ENCODE data around the gene ZNF296.

The ZNF296 gene

GRCh38 chr19:45035755-45036154 is 40.5 kb downstream of the ZNF296 start:
- Histone ChIP-seq H3K4me1 (ENCODE audit: control insufficient read depth, insufficient read depth, low read length) (peaks cover 6% of the 10 kb centered on the region), H3K27me3 (ENCODE audit: control insufficient read depth, insufficient read depth, low read length) (no peaks in the 10 kb centered on the region), H3K36me3 (ENCODE audit: control insufficient read depth, insufficient read depth, low read length) (peaks cover 25% of the 10 kb centered on the region), H3K9ac (ENCODE audit: low read depth, low read length) (no peak overlapping the region), H3K27ac (ENCODE audit: low read depth, low read length) (no peak overlapping the region), H3K4me3 (ENCODE audit: low read depth, low read length) (no peak overlapping the region), H3K9me3 (ENCODE audit: control insufficient read depth, insufficient read depth, low read length) (no peaks in the 10 kb centered on the region)

- Histone ChIP-seq H3K4me3 (ENCODE audit: low read depth, low read length) (no peak overlapping the region), H3K27me3 (ENCODE audit: control insufficient read depth, insufficient read depth, low read length) (no peaks in the 10 kb centered on the region), H3K36me3 (ENCODE audit: control insufficient read depth, insufficient read depth, low read length) (peaks cover 31% of the 10 kb centered on the region), H3K9me3 (ENCODE audit: control insufficient read depth, insufficient read depth, low read length) (no peaks in the 10 kb centered on the region), H3K4me1 (ENCODE audit: control insufficient read depth, insufficient read depth, low read length) (no peaks in the 10 kb centered on the region), H3K9ac (ENCODE audit: low read depth, low read length) (no peak overlapping the region), H3K27ac (ENCODE audit: low read depth, low read length) (no peak overlapping the region)
These were observed 43.9 kb downstream of the ZNF296 start for GRCh38 chr19:45032421-45032820.

GRCh38 chr19:45030825-45031224 is 45.5 kb downstream of the ZNF296 start:
- no peak overlapping the region for H3K9ac ChIP-seq (ENCODE audit: low read depth, low read length)
- peaks cover 31% of the 10 kb centered on the region for H3K36me3 ChIP-seq (ENCODE audit: control insufficient read depth, insufficient read depth, low read length)
- no peak overlapping the region for H3K4me3 ChIP-seq (ENCODE audit: low read depth, low read length)
- no peaks in the 10 kb centered on the region for H3K9me3 ChIP-seq (ENCODE audit: control insufficient read depth, insufficient read depth, low read length)
- H3K27ac ChIP-seq (ENCODE audit: low read depth, low read length), result no peak overlapping the region
- no peaks in the 10 kb centered on the region for H3K27me3 ChIP-seq (ENCODE audit: control insufficient read depth, insufficient read depth, low read length)
- H3K4me1 ChIP-seq (ENCODE audit: control insufficient read depth, insufficient read depth, low read length), result no peaks in the 10 kb centered on the region

GRCh38 chr19:45027371-45027770 is 48.9 kb downstream of the ZNF296 start:
- Histone ChIP-seq H3K4me1 (ENCODE audit: control insufficient read depth, insufficient read depth, low read length) (no peaks in the 10 kb centered on the region), H3K9me3 (ENCODE audit: control insufficient read depth, insufficient read depth, low read length) (no peaks in the 10 kb centered on the region), H3K36me3 (ENCODE audit: control insufficient read depth, insufficient read depth, low read length) (peaks cover 20% of the 10 kb centered on the region), H3K27me3 (ENCODE audit: control insufficient read depth, insufficient read depth, low read length) (no peaks in the 10 kb centered on the region), H3K9ac (ENCODE audit: low read depth, low read length) (no peak overlapping the region), H3K27ac (ENCODE audit: low read depth, low read length) (no peak overlapping the region), H3K4me3 (ENCODE audit: low read depth, low read length) (no peak overlapping the region)

GRCh38 chr19:45025264-45025663 is 51.0 kb downstream of the ZNF296 start:
- Histone ChIP-seq H3K9ac (ENCODE audit: low read depth, low read length) (no peak overlapping the region), H3K36me3 (ENCODE audit: control insufficient read depth, insufficient read depth, low read length) (peaks cover 12% of the 10 kb centered on the region; the same call in 1 of the 2 replicates), H3K4me1 (ENCODE audit: control insufficient read depth, insufficient read depth, low read length) (no peaks in the 10 kb centered on the region), H3K27ac (ENCODE audit: low read depth, low read length) (no peak overlapping the region), H3K27me3 (ENCODE audit: control insufficient read depth, insufficient read depth, low read length) (no peaks in the 10 kb centered on the region), H3K9me3 (ENCODE audit: control insufficient read depth, insufficient read depth, low read length) (no peaks in the 10 kb centered on the region), H3K4me3 (ENCODE audit: low read depth, low read length) (no peak overlapping the region)

- H3K9me3 ChIP-seq (ENCODE audit: control insufficient read depth, insufficient read depth, low read length), result no peaks in the 10 kb centered on the region
- no peaks in the 10 kb centered on the region for H3K4me1 ChIP-seq (ENCODE audit: control insufficient read depth, insufficient read depth, low read length)
- H3K27ac ChIP-seq (ENCODE audit: low read depth, low read length), result no peak overlapping the region
- H3K4me3 ChIP-seq (ENCODE audit: low read depth, low read length), result no peak overlapping the region
- H3K27me3 ChIP-seq (ENCODE audit: control insufficient read depth, insufficient read depth, low read length), result no peaks in the 10 kb centered on the region
- no peak overlapping the region for H3K9ac ChIP-seq (ENCODE audit: low read depth, low read length)
- peaks cover 2% of the 10 kb centered on the region; the same call in 1 of the 2 replicates for H3K36me3 ChIP-seq (ENCODE audit: control insufficient read depth, insufficient read depth, low read length)
These were observed 53.2 kb downstream of the ZNF296 start for GRCh38 chr19:45023048-45023447.

GRCh38 chr19:45021971-45022370 is 54.3 kb downstream of the ZNF296 start:
- Histone ChIP-seq H3K27ac (ENCODE audit: low read depth, low read length) (no peak overlapping the region), H3K9me3 (ENCODE audit: control insufficient read depth, insufficient read depth, low read length) (no peaks in the 10 kb centered on the region), H3K36me3 (ENCODE audit: control insufficient read depth, insufficient read depth, low read length) (no peaks in the 10 kb centered on the region)

More at GRCh38 chr19:45021971-45022370, 54.3 kb downstream of the ZNF296 start:
- Histone ChIP-seq H3K9ac (ENCODE audit: low read depth, low read length) (no peak overlapping the region), H3K4me1 (ENCODE audit: control insufficient read depth, insufficient read depth, low read length) (no peaks in the 10 kb centered on the region), H3K4me3 (ENCODE audit: low read depth, low read length) (no peak overlapping the region), H3K27me3 (ENCODE audit: control insufficient read depth, insufficient read depth, low read length) (no peaks in the 10 kb centered on the region)
